ENCODE data around the gene HEPN1.
"Not testable (repeated sequence)": the region's sequence is repeated elsewhere in the genome, so short reads cannot be mapped to it uniquely, and the experiment has no call there.

HEPN1 gene

GRCh38 chr11:124950601-124951330 is 31.7 kb downstream of the HEPN1 start:
- no peaks in the 10 kb centered on the region for H3K9me3 ChIP-seq
- DNase-seq (ENCODE audit: low spot score in 2 of 2) = no peak
- H3K27me3 ChIP-seq (ENCODE audit: low read depth) = no peaks in the 10 kb centered on the region; the same call in 1 of the 2 replicates
- H3K4me3 ChIP-seq = no peak overlapping the region
- peaks cover 9% of the 10 kb centered on the region for H3K4me1 ChIP-seq
- H3K36me3 ChIP-seq (replicated peaks) = no peaks in the 10 kb centered on the region
- in situ Hi-C loops (cut with MboI; ENCODE audit: low sequenced_read_pairs) = loop anchor here (25.0 kb wide), 1 partner anchor 937 kb away; the partner anchor contains the start of gene HYLS1

- Histone ChIP-seq H3K9me3 (no peaks in the 10 kb centered on the region), H3K4me1 (peaks cover 9% of the 10 kb centered on the region), H3K4me3 (no peak overlapping the region), H3K27me3 (ENCODE audit: low read depth) (no peaks in the 10 kb centered on the region; the same call in 1 of the 2 replicates), H3K36me3 (replicated peaks) (no peaks in the 10 kb centered on the region)
- DNase-seq (ENCODE audit: low spot score in 2 of 2) = no peak
- in situ Hi-C loops (cut with MboI; ENCODE audit: low sequenced_read_pairs) = loop anchor here (25.0 kb wide), 1 partner anchor 936 kb away; the partner anchor contains the start of gene HYLS1
Observed at GRCh38 chr11:124951341-124951740, 32.3 kb downstream of the HEPN1 start.

- no peaks in the 10 kb centered on the region for H3K9me3 ChIP-seq
- DNase-seq (ENCODE audit: low spot score in 2 of 2) = peak; percentile 98 to 99
- H3K4me1 ChIP-seq = peaks cover 9% of the 10 kb centered on the region
- in situ Hi-C loops (cut with MboI; ENCODE audit: low sequenced_read_pairs) = loop anchor here (25.0 kb wide), 1 partner anchor 933 kb away; the partner anchor contains the start of gene HYLS1
- no peaks in the 10 kb centered on the region for H3K36me3 ChIP-seq (replicated peaks)
- H3K4me3 ChIP-seq = peak within 1 kb of the TSS; percentile 62
- no peaks in the 10 kb centered on the region; the same call in 1 of the 2 replicates for H3K27me3 ChIP-seq (ENCODE audit: low read depth)
Observed at GRCh38 chr11:124953753-124954589, 34.9 kb downstream of the HEPN1 start, which contains the start of gene CCDC15. CCDC15 (plus strand) TSS chr11:124954202; CDS start chr11:124954733, 531 bp downstream.

- Histone ChIP-seq H3K36me3 (replicated peaks) (no peaks in the 10 kb centered on the region), H3K4me3 (peak overlapping the region; percentile 62), H3K27me3 (ENCODE audit: low read depth) (no peaks in the 10 kb centered on the region; the same call in 1 of the 2 replicates), H3K9me3 (no peaks in the 10 kb centered on the region), H3K4me1 (peaks cover 9% of the 10 kb centered on the region)
- in situ Hi-C loops (cut with MboI; ENCODE audit: low sequenced_read_pairs) = loop anchor here (25.0 kb wide), 1 partner anchor 933 kb away; the partner anchor contains the start of gene HYLS1
- DNase-seq (ENCODE audit: low spot score in 2 of 2) = no peak
Observed at GRCh38 chr11:124954590-124954955, 35.5 kb downstream of the HEPN1 start.

- H3K9me3 ChIP-seq = no peaks in the 10 kb centered on the region
- no peaks in the 10 kb centered on the region; the same call in 1 of the 2 replicates for H3K27me3 ChIP-seq (ENCODE audit: low read depth)
- peaks cover 9% of the 10 kb centered on the region for H3K4me1 ChIP-seq
- in situ Hi-C loops (cut with MboI; ENCODE audit: low sequenced_read_pairs) = loop anchor here (25.0 kb wide), 1 partner anchor 932 kb away; the partner anchor contains the start of gene HYLS1
- no peaks in the 10 kb centered on the region for H3K36me3 ChIP-seq (replicated peaks)
- H3K4me3 ChIP-seq = no peak overlapping the region; the same call in 1 of the 2 replicates
- DNase-seq (ENCODE audit: low spot score in 2 of 2) = no peak
Observed at GRCh38 chr11:124955035-124955434, 36.0 kb downstream of the HEPN1 start.

GRCh38 chr11:124961972-124962609 is 43.0 kb downstream of the HEPN1 start:
- Histone ChIP-seq H3K27me3 (ENCODE audit: low read depth) (no peaks in the 10 kb centered on the region), H3K4me3 (no peak overlapping the region), H3K4me1 (no peaks in the 10 kb centered on the region), H3K9me3 (no peaks in the 10 kb centered on the region), H3K36me3 (replicated peaks) (peaks cover 5% of the 10 kb centered on the region; the same call in 1 of the 2 replicates)
- peak; percentile 19 to 87 for DNase-seq (ENCODE audit: low spot score in 2 of 2)
- in situ Hi-C loops (cut with MboI; ENCODE audit: low sequenced_read_pairs) = loop anchor here (25.0 kb wide), 1 partner anchor 925 kb away; the partner anchor contains the start of gene HYLS1

- in situ Hi-C loops (cut with MboI; ENCODE audit: low sequenced_read_pairs) = loop anchor here (25.0 kb wide), 1 partner anchor 919 kb away; the partner anchor contains the start of gene HYLS1
- not testable (repeated sequence) for H3K9me3 ChIP-seq; H3K4me1 ChIP-seq; H3K36me3 ChIP-seq (replicated peaks); H3K4me3 ChIP-seq; DNase-seq (ENCODE audit: low spot score in 2 of 2); H3K27me3 ChIP-seq (ENCODE audit: low read depth)
Observed at GRCh38 chr11:124968197-124968596, 49.1 kb downstream of the HEPN1 start.
